ENCODE measurements around the gene SH3PXD2A. TPM values are rescaled to one million over a fixed set of nuclear protein-coding genes. Genes with fewer than 3 reads are reported as not detected.

SH3PXD2A gene
- total RNA-seq, 1 experiment from 2014 or later = 6.3 TPM

DNA sequence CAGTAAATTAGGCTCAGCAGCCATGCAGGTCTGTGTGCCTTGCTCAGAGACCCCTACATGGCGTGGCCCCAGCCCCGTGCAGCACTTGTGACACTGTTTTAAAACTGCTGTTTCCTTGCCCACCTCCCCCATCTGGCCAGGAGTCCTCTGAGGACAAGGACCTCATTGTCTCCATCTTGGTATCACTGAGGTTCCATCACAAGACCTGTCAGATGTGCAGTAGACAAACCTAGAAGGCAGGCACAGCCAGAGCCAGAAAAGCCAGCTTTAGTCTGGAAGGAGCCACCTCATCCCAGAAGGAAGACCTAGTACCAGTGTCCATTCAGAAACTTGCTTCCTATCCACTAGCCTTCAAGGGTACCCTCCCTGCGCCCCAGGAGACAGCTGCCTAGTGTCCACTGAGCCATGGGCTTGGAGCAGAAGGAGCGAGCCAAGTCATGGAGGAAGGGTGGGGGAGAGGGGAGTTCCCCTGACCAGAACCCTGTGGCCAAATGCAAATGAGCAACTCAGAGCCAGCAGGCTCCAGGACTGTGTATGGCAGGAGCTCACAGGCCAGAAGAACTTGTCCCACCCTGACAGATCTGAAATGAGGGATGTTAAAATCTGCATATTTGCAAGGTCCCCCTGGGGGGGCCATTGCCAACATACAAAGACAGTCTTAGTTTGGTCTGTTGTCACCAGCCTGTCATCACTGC is 176.1 kb downstream of the SH3PXD2A start:
- H3K36me3 ChIP-seq (ENCODE audit: control insufficient read depth, insufficient read depth, low read length) = no peaks in the 10 kb centered on the region
- no peaks in the 10 kb centered on the region for H3K4me1 Mint-ChIP-seq (ENCODE audit: low read depth, unreplicated experiment)

DNA sequence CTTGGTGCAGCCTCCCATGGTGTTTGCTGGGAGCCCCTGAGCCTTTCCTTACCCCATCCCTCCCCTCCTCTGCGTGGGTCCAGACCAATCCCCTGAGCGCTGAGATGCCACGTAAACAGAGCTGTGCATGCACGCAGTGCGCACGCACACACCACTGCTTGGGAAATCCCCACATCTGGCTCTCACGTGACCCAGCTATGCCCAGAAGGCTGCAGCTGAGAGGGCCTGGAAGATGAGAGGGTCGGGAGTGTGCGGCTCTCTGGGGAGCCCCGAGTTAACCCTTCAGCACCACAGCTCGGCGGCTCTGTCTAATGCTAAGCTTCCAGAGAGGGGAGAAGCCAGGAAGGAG is 177.2 kb downstream of the SH3PXD2A start:
- H3K4me1 Mint-ChIP-seq (ENCODE audit: low read depth, unreplicated experiment) = no peaks in the 10 kb centered on the region
- H3K36me3 Mint-ChIP-seq (ENCODE audit: insufficient read depth, unreplicated experiment) = no peaks in the 10 kb centered on the region
- no peak overlapping the region for H3K4me3 Mint-ChIP-seq (ENCODE audit: unreplicated experiment)
- Histone ChIP-seq H3K36me3 (ENCODE audit: control insufficient read depth, insufficient read depth, low read length) (no peaks in the 10 kb centered on the region), H3K9me3 (no peaks in the 10 kb centered on the region), H3K4me3 (ENCODE audit: low read depth, low read length) (no peak overlapping the region), H3K4me1 (peaks cover 32% of the 10 kb centered on the region), H3K27me3 (replicated peaks; ENCODE audit: control insufficient read depth, insufficient read depth, low read length) (no peaks in the 10 kb centered on the region)
- BruUV-seq (replicated peaks) = no TSS peak
- H3K9me3 Mint-ChIP-seq (ENCODE audit: unreplicated experiment) = no peaks in the 10 kb centered on the region
- peak overlapping the region; percentile 59 for H3K27ac Mint-ChIP-seq (ENCODE audit: unreplicated experiment)
- ChIA-PET CTCF (no interaction called here), POLR2A (no interaction called here)
- TF ChIP-seq, protein P1, sequence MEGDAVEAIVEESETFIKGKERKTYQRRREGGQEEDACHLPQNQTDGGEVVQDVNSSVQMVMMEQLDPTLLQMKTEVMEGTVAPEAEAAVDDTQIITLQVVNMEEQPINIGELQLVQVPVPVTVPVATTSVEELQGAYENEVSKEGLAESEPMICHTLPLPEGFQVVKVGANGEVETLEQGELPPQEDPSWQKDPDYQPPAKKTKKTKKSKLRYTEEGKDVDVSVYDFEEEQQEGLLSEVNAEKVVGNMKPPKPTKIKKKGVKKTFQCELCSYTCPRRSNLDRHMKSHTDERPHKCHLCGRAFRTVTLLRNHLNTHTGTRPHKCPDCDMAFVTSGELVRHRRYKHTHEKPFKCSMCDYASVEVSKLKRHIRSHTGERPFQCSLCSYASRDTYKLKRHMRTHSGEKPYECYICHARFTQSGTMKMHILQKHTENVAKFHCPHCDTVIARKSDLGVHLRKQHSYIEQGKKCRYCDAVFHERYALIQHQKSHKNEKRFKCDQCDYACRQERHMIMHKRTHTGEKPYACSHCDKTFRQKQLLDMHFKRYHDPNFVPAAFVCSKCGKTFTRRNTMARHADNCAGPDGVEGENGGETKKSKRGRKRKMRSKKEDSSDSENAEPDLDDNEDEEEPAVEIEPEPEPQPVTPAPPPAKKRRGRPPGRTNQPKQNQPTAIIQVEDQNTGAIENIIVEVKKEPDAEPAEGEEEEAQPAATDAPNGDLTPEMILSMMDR (IDR thresholded peaks at IDR 0.05; ENCODE audit: insufficient read depth in 1 of 2, low read depth in 1 of 2, low read length in 1 of 2, severe bottlenecking in 1 of 2, unreplicated experiment in 1 of 2) = no peak
- no peaks in the 10 kb centered on the region for H3K27me3 Mint-ChIP-seq (ENCODE audit: insufficient read depth, unreplicated experiment)
- no peak for DNase-seq
- intact Hi-C loops (cut with micrococcal nuclease; ENCODE audit: unreplicated experiment) = no loop called here

More for the DNA sequence above, 176.1 kb downstream of the SH3PXD2A start:
- Mint-ChIP-seq H3K36me3 (ENCODE audit: insufficient read depth, unreplicated experiment) (no peaks in the 10 kb centered on the region), H3K9me3 (ENCODE audit: unreplicated experiment) (no peaks in the 10 kb centered on the region), H3K27me3 (ENCODE audit: insufficient read depth, unreplicated experiment) (no peaks in the 10 kb centered on the region), H3K4me3 (ENCODE audit: unreplicated experiment) (no peak overlapping the region), H3K27ac (ENCODE audit: unreplicated experiment) (no peak overlapping the region)
- Histone ChIP-seq H3K4me3 (ENCODE audit: low read depth, low read length) (no peak overlapping the region), H3K27me3 (replicated peaks; ENCODE audit: control insufficient read depth, insufficient read depth, low read length) (no peaks in the 10 kb centered on the region), H3K9me3 (no peaks in the 10 kb centered on the region), H3K4me1 (peaks cover 32% of the 10 kb centered on the region)
- TF ChIP-seq, protein P1 (IDR thresholded peaks at IDR 0.05; ENCODE audit: insufficient read depth in 1 of 2, low read depth in 1 of 2, low read length in 1 of 2, severe bottlenecking in 1 of 2, unreplicated experiment in 1 of 2) = no peak
- no TSS peak for BruUV-seq (replicated peaks)
- intact Hi-C loops (cut with micrococcal nuclease; ENCODE audit: unreplicated experiment) = no loop called here
- CTCF ChIA-PET = no interaction called here
- no peak for DNase-seq
- POLR2A ChIA-PET = no interaction called here

DNA sequence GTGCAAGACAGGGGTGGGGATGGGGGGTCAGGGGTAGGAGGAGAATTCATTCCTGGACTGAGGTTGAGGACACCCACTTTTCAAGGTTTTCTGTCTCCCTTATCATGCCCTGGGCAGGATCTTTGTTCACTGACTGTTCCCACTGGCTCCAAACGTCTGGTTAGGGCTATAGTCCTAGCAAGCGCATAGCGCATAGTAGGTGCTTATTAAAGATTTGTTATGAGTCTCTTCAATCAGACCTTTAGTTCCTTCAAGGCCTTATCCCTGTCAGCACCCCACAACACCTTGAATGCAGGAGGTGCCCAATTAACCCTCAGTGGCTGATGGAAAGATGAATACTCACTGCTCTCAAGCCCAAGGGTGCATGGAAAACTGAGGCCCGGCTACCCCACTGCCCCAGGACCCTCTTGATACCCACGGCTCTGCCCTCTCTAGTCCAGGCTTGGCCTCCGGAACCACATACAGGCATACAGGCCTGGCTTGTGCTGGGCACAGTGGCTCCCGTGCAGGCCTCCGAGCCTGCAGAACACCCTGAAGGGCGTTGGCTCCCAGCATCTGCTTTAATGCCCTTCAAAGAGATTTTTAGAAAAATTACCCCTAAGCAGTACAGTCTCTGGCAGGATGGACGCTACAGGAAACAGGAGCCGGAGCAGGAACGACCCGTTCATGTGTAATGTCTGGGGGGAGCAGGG is 177.7 kb downstream of the SH3PXD2A start:
- DNase-seq = no peak
- POLR2A ChIA-PET = no interaction called here
- no peaks in the 10 kb centered on the region for H3K9me3 ChIP-seq
- intact Hi-C loops (cut with micrococcal nuclease; ENCODE audit: unreplicated experiment) = no loop called here
- BruUV-seq (replicated peaks) = no TSS peak
- Mint-ChIP-seq H3K4me3 (ENCODE audit: unreplicated experiment) (no peak overlapping the region), H3K36me3 (ENCODE audit: insufficient read depth, unreplicated experiment) (no peaks in the 10 kb centered on the region), H3K4me1 (ENCODE audit: low read depth, unreplicated experiment) (no peaks in the 10 kb centered on the region), H3K9me3 (ENCODE audit: unreplicated experiment) (no peaks in the 10 kb centered on the region), H3K27me3 (ENCODE audit: insufficient read depth, unreplicated experiment) (no peaks in the 10 kb centered on the region), H3K27ac (ENCODE audit: unreplicated experiment) (peak overlapping the region; percentile 93)
- no peaks in the 10 kb centered on the region for H3K36me3 ChIP-seq (ENCODE audit: control insufficient read depth, insufficient read depth, low read length)
- CTCF ChIA-PET = no interaction called here
- no peaks in the 10 kb centered on the region for H3K27me3 ChIP-seq (replicated peaks; ENCODE audit: control insufficient read depth, insufficient read depth, low read length)
- no peak overlapping the region for H3K4me3 ChIP-seq (ENCODE audit: low read depth, low read length)
- peaks cover 32% of the 10 kb centered on the region for H3K4me1 ChIP-seq
- TF ChIP-seq, protein P1 (IDR thresholded peaks at IDR 0.05; ENCODE audit: insufficient read depth in 1 of 2, low read depth in 1 of 2, low read length in 1 of 2, severe bottlenecking in 1 of 2, unreplicated experiment in 1 of 2) = no peak

Data from Caco-2 (cell line).